ENCODE data around the gene THAP4.

GRCh38 chr2:241657786-241658254 lies 20.9 kb upstream of the THAP4 start:
- TF ChIP-seq SUZ12 (IDR thresholded peaks at IDR 0.05; ENCODE audit: extremely low read depth, insufficient read depth, insufficient read length), result no peak
- TF ChIP-seq ZNF274 (IDR thresholded peaks at IDR 0.05; ENCODE audit: low read depth, low read length), result no peak
- TF ChIP-seq YY1 (IDR thresholded peaks at IDR 0.05; ENCODE audit: insufficient read depth, insufficient read length), result no peak

Measured in NT2/D1 (cell line).